ENCODE results near the gene TMEM117.

TMEM117 gene

DNA sequence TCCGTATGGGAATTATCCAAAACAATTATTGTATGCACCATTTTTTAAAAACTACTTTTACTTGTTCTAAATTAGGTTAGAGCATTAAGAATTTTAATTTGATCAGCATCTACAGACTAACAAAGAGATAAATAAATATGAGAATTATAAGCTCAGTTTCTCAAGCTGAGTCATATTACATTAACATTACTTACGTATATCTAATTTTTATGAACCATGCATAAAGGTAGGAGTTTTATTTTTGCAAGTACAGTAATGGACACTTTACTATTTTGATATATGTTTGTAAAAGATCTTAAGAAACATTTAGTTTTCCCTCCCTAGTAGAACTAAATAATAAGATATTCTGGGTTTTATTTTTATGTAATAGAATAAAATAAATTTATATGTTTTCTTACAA, 410.1 kb downstream of the TMEM117 start:
- Histone ChIP-seq H3K4me3 (ENCODE audit: low read depth, low read length) (no peak overlapping the region), H3K36me3 (ENCODE audit: control insufficient read depth in 2 of 2, insufficient read depth in 1 of 2, low read length in 2 of 2) (no peaks in the 10 kb centered on the region), H3K4me1 (ENCODE audit: control insufficient read depth, insufficient read depth, low read length) (peaks cover 8% of the 10 kb centered on the region; the same call in 1 of the 2 replicates), H3K27ac (ENCODE audit: extremely low read depth, low read depth, low read length) (no peak overlapping the region), H3K9me3 (ENCODE audit: control insufficient read depth, insufficient read depth, low read depth, low read length) (no peaks in the 10 kb centered on the region)
- TF ChIP-seq ZNF501 (tag by site-specific recombination; IDR thresholded peaks at IDR 0.05) (no peak), ZBTB21 (tag by site-specific recombination; IDR thresholded peaks at IDR 0.05) (no peak), MYNN (tag by site-specific recombination; IDR thresholded peaks at IDR 0.05; ENCODE audit: borderline replicate concordance) (no peak), ZNF174 (tag by site-specific recombination; IDR thresholded peaks at IDR 0.05) (no peak), ZNF324 (tag by site-specific recombination; IDR thresholded peaks at IDR 0.05) (no peak)
- TF ChIP-seq, protein P1, sequence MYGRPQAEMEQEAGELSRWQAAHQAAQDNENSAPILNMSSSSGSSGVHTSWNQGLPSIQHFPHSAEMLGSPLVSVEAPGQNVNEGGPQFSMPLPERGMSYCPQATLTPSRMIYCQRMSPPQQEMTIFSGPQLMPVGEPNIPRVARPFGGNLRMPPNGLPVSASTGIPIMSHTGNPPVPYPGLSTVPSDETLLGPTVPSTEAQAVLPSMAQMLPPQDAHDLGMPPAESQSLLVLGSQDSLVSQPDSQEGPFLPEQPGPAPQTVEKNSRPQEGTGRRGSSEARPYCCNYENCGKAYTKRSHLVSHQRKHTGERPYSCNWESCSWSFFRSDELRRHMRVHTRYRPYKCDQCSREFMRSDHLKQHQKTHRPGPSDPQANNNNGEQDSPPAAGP (tag by site-specific recombination; IDR thresholded peaks at IDR 0.05) = no peak
- TF ChIP-seq, protein P2, sequence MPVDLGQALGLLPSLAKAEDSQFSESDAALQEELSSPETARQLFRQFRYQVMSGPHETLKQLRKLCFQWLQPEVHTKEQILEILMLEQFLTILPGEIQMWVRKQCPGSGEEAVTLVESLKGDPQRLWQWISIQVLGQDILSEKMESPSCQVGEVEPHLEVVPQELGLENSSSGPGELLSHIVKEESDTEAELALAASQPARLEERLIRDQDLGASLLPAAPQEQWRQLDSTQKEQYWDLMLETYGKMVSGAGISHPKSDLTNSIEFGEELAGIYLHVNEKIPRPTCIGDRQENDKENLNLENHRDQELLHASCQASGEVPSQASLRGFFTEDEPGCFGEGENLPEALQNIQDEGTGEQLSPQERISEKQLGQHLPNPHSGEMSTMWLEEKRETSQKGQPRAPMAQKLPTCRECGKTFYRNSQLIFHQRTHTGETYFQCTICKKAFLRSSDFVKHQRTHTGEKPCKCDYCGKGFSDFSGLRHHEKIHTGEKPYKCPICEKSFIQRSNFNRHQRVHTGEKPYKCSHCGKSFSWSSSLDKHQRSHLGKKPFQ (tag by site-specific recombination; IDR thresholded peaks at IDR 0.05) = no peak
- TF ChIP-seq, protein P3, sequence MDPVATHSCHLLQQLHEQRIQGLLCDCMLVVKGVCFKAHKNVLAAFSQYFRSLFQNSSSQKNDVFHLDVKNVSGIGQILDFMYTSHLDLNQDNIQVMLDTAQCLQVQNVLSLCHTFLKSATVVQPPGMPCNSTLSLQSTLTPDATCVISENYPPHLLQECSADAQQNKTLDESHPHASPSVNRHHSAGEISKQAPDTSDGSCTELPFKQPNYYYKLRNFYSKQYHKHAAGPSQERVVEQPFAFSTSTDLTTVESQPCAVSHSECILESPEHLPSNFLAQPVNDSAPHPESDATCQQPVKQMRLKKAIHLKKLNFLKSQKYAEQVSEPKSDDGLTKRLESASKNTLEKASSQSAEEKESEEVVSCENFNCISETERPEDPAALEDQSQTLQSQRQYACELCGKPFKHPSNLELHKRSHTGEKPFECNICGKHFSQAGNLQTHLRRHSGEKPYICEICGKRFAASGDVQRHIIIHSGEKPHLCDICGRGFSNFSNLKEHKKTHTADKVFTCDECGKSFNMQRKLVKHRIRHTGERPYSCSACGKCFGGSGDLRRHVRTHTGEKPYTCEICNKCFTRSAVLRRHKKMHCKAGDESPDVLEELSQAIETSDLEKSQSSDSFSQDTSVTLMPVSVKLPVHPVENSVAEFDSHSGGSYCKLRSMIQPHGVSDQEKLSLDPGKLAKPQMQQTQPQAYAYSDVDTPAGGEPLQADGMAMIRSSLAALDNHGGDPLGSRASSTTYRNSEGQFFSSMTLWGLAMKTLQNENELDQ (tag by site-specific recombination; IDR thresholded peaks at IDR 0.05; ENCODE audit: low read depth) = no peak
- CTCF ChIA-PET = no interaction called here
- POLR2A ChIA-PET = no interaction called here

DNA sequence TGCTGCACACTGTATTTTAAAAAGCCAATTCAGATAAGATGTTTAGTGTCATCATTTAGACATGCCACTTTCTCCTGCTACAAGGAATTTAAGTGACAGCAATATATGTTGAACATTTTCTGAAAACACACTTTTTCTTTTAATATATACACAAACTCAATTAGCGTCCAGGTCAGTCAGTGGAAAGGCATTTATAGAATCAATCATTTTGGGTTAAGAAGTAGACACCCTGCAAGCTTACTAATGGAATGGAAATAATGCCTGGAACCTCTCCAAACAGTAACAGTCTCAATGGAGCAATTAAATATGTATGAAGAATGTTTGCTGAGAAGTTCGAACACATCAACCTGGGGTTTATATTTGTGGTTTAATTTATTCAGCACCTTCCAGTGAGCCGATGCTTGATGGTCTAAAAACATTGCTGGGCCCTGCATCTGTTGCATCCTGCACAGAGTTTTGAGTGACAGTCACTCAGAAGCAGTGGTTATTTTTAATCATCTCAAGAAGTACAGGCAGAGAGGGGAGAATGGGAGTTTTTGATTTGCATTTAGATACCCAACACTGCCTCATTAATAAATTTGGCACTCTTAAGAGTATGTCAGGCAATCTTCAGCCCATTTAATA, 410.7 kb downstream of the TMEM117 start:
- Histone ChIP-seq H3K27ac (ENCODE audit: extremely low read depth, low read depth, low read length) (no peak overlapping the region), H3K9me3 (ENCODE audit: control insufficient read depth, insufficient read depth, low read depth, low read length) (no peaks in the 10 kb centered on the region), H3K36me3 (ENCODE audit: control insufficient read depth in 2 of 2, insufficient read depth in 1 of 2, low read length in 2 of 2) (no peaks in the 10 kb centered on the region), H3K4me1 (ENCODE audit: control insufficient read depth, insufficient read depth, low read length) (peaks cover 8% of the 10 kb centered on the region; the same call in 1 of the 2 replicates), H3K4me3 (ENCODE audit: low read depth, low read length) (no peak overlapping the region)
- TF ChIP-seq ZNF629 (tag by site-specific recombination; IDR thresholded peaks at IDR 0.05) = no peak
- TF ChIP-seq ZFP41 (tag by site-specific recombination; IDR thresholded peaks at IDR 0.05; ENCODE audit: borderline replicate concordance) = no peak
- no peak for TF ChIP-seq ZNF184 (tag by site-specific recombination; IDR thresholded peaks at IDR 0.05)
- TF ChIP-seq ZNF792 (tag by site-specific recombination; IDR thresholded peaks at IDR 0.05) = no peak
- peak; percentile 46 for TF ChIP-seq SCRT2 (tag by site-specific recombination; IDR thresholded peaks at IDR 0.05)
- CTCF ChIA-PET = no interaction called here
- POLR2A ChIA-PET = no interaction called here

DNA sequence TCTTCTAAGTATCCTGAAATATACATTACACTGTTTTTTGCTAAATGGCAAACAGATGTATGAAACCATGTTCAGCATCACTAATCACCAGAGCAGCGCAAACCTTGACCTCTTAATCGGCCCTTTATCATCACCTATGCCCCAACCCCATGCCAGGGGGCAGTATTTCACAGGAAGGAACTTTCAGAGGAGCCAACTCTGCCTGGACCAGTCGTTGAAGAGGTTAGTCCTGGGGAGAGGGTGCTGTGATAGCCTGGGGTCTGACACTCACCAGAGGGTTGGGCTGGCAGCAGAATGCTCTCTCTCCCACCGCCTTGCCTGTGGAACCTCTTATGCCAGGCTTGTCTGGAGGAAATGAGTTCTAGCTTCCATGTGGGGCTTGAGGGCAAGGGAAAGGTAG, 411.7 kb downstream of the TMEM117 start:
- no peak overlapping the region for H3K4me3 ChIP-seq (ENCODE audit: low read depth, low read length)
- no peak for TF ChIP-seq TCF7L2 (IDR thresholded peaks at IDR 0.05; ENCODE audit: borderline replicate concordance, low read depth, low read length)
- TF ChIP-seq ZNF157 (tag by site-specific recombination; IDR thresholded peaks at IDR 0.05) = no peak
- no peak for TF ChIP-seq SETDB1 (IDR thresholded peaks at IDR 0.05; ENCODE audit: insufficient read length, low read length)
- TF ChIP-seq, protein P4, sequence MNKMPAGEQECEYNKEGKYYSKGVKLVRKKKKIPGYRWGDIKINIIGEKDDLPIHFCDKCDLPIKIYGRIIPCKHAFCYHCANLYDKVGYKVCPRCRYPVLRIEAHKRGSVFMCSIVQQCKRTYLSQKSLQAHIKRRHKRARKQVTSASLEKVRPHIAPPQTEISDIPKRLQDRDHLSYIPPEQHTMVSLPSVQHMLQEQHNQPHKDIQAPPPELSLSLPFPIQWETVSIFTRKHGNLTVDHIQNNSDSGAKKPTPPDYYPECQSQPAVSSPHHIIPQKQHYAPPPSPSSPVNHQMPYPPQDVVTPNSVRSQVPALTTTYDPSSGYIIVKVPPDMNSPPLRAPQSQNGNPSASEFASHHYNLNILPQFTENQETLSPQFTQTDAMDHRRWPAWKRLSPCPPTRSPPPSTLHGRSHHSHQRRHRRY (tag by site-specific recombination; IDR thresholded peaks at IDR 0.05) = no peak
- no peak for TF ChIP-seq ZNF16 (tag by site-specific recombination; IDR thresholded peaks at IDR 0.05; ENCODE audit: low read depth)
- no peak for TF ChIP-seq ZNF76 (tag by site-specific recombination; IDR thresholded peaks at IDR 0.05; ENCODE audit: borderline replicate concordance, low read depth)
- no peak for TF ChIP-seq ZNF701 (tag by site-specific recombination; IDR thresholded peaks at IDR 0.05)
- no peak for TF ChIP-seq ZSCAN16 (tag by site-specific recombination; IDR thresholded peaks at IDR 0.05)
- no peak overlapping the region for H3K27ac ChIP-seq (ENCODE audit: extremely low read depth, low read depth, low read length)
- H3K4me1 ChIP-seq (ENCODE audit: control insufficient read depth, insufficient read depth, low read length) = peaks cover 8% of the 10 kb centered on the region; the same call in 1 of the 2 replicates
- no peaks in the 10 kb centered on the region for H3K36me3 ChIP-seq (ENCODE audit: control insufficient read depth in 2 of 2, insufficient read depth in 1 of 2, low read length in 2 of 2)
- H3K9me3 ChIP-seq (ENCODE audit: control insufficient read depth, insufficient read depth, low read depth, low read length) = no peaks in the 10 kb centered on the region
- POLR2A ChIA-PET = no interaction called here
- CTCF ChIA-PET = interaction anchor here (0.6 kb wide), 1 partner anchor 86 kb away, joined by 3 read pairs; no protein-coding TSS in a partner anchor
